K562 (cell line): ENCODE results near the gene ERMARD. TPM values are rescaled to one million over a fixed set of nuclear protein-coding genes. Genes with fewer than 3 reads are reported as not detected.

Experiments
- ATAC-seq: fragments of 200-7000 bp; cut with Tn5 transposase; 3 replicates; pipeline ENCODE4 v1.9.1; 2020; ENCODE audit warnings: moderate library complexity
- BruUV-seq: library from RNA; stranded (reverse); fragments of 400-500 nt; replicated peaks from 2 replicates; lab custom pipeline; 2021; lab: Mats Ljungman, UMichigan
- CTCF ChIA-PET: fragments of 300-600 bp; formaldehyde crosslinking; extraction: SDS; loops from one replicate; lab custom pipeline; 2021; ENCODE audit warnings: low intra/inter-chr PET ratio; lab: Yijun Ruan, JAX
- POLR2A ChIA-PET: fragments of 300-600, 350-650 bp; sonication (Branson Sonifier 250); formaldehyde crosslinking; extraction: SDS; loops from one replicate; lab custom pipeline; 2021; ENCODE audit warnings: antibody characterized with exemption, inconsistent platforms; lab: Yijun Ruan, JAX
- DNase-seq, 4 experiments: peaks; one replicate each; pipeline versions ENCODE4 v3.0.0 to v3.0.0-alpha.2; 2011 to 2018; ENCODE audit warnings: low spot score in 3 of 4, mixed read lengths in 3 of 4; ENCODE audit errors: extremely low read depth in 1 of 4
- FAIRE-seq: peaks from 2 replicates; lab custom pipeline; 2011; peaks lifted over from hg19 to GRCh38; lab: Jason Lieb, UNC
- H2AFZ ChIP-seq: 2 replicates; pipeline ENCODE4 v1.6.0; 2011; ENCODE audit warnings: low read depth, low read length, control low read depth, inconsistent platforms
- H3K27ac ChIP-seq: fragments of 200-600 bp; 3 replicates; pipeline ENCODE4 v1.8.0; 2011; ENCODE audit warnings: low read depth, mild to moderate bottlenecking, control low read depth, inconsistent platforms, low read length, moderate library complexity, mixed read lengths; ENCODE audit errors: extremely low read depth
- H3K27me3 ChIP-seq, 2 experiments: fragments of 300-600 bp in 1 of 2; 2 replicates in 1 of 2; 3 replicates in 1 of 2; pipeline versions ENCODE4 v1.6.0 to v1.8.0; 2011; ENCODE audit warnings: inconsistent platforms in 2 of 2, low read length in 2 of 2, mild to moderate bottlenecking in 1 of 2, mixed read lengths in 1 of 2, moderate library complexity in 1 of 2; ENCODE audit not compliant: control insufficient read depth in 2 of 2, insufficient read depth in 2 of 2
- H3K36me3 ChIP-seq: fragments of 300-600 bp; 3 replicates; pipeline ENCODE4 v1.8.0; 2011; ENCODE audit warnings: mild to moderate bottlenecking, low read length, inconsistent platforms; ENCODE audit not compliant: control insufficient read depth, insufficient read depth
- H3K4me1 ChIP-seq, 2 experiments: fragments of 200-600 bp in 1 of 2; replicated peaks in 1 of 2; 2 replicates in 1 of 2; 3 replicates in 1 of 2; pipeline versions ENCODE4 v1.5.1 to v1.8.0; 2011; ENCODE audit warnings: inconsistent platforms in 2 of 2, low read length in 2 of 2, mild to moderate bottlenecking in 1 of 2, mixed read lengths in 1 of 2, moderate library complexity in 1 of 2; ENCODE audit not compliant: control insufficient read depth in 2 of 2, insufficient read depth in 2 of 2
- H3K4me2 ChIP-seq: 2 replicates; pipeline ENCODE4 v1.6.1; 2011; ENCODE audit warnings: low read length, control low read depth, inconsistent platforms, mixed read lengths; ENCODE audit not compliant: insufficient read depth
- H3K4me3 ChIP-seq: fragments of 200-600 bp; sonication (generic), shearing (Covaris generic); 2 replicates; pipeline ENCODE4 v1.5.1; 2016; ENCODE audit warnings: control low read depth, inconsistent platforms
- H3K79me2 ChIP-seq: fragments of 200-600 bp; 3 replicates; pipeline ENCODE4 v1.8.0; 2011; ENCODE audit warnings: low read length, inconsistent platforms; ENCODE audit not compliant: control insufficient read depth, insufficient read depth
- H3K9ac ChIP-seq, 2 experiments: 2 replicates each; pipeline versions ENCODE4 v1.6.0 to v1.6.1; 2011; ENCODE audit warnings: low read depth in 2 of 2, low read length in 2 of 2, control low read depth in 1 of 2, inconsistent platforms in 1 of 2, mild to moderate bottlenecking in 1 of 2, mixed read lengths in 1 of 2; ENCODE audit not compliant: insufficient read depth in 1 of 2
- H3K9me1 ChIP-seq: one replicate; pipeline ENCODE4 v1.6.0; 2011; ENCODE audit warnings: inconsistent platforms, mild to moderate bottlenecking, low read length, moderate library complexity; ENCODE audit not compliant: control insufficient read depth, insufficient read depth
- H3K9me3 ChIP-seq: replicated peaks from 2 replicates; pipeline ENCODE4 v1.5.1; 2011; ENCODE audit warnings: low read depth, low read length, inconsistent platforms; ENCODE audit not compliant: control insufficient read depth, insufficient read depth
- H4K20me1 ChIP-seq: replicated peaks from 2 replicates; pipeline ENCODE4 v1.6.1; 2011; ENCODE audit warnings: low read length, inconsistent platforms, mixed read lengths; ENCODE audit not compliant: control insufficient read depth, insufficient read depth
- CTBP1 ChIP-seq: fragments of 450-650 bp; IDR thresholded peaks from 2 replicates; pipeline ENCODE4 v1.6.1; 2016; ENCODE audit warnings: borderline replicate concordance
- MTF1 ChIP-seq: fragments of 250-450 bp; sonication (Bioruptor Pico); IDR thresholded peaks from 2 replicates; pipeline ENCODE4 v1.9.0; 2021; ENCODE audit warnings: moderate library complexity, mild to moderate bottlenecking, inconsistent platforms, borderline replicate concordance
- POLR2A ChIP-seq: fragments of 450-650 bp; conservative IDR thresholded peaks from 2 replicates; pipeline ENCODE4 v1.6.1; 2016
- STAT6 ChIP-seq: sonication (generic); formaldehyde crosslinking; IDR thresholded peaks from 2 replicates; pipeline ENCODE4 v1.8.1; 2023; ENCODE audit warnings: mild to moderate bottlenecking, missing genetic modification reagents
- TRIM25 ChIP-seq: fragments of 450-650 bp; IDR thresholded peaks from 2 replicates; pipeline ENCODE4 v1.7.0; 2016; ENCODE audit warnings: borderline replicate concordance
- TSC22D4 ChIP-seq: fragments of 450-650 bp; IDR thresholded peaks from 2 replicates; pipeline ENCODE4 v1.6.1; 2016; ENCODE audit warnings: missing genetic modification characterization, missing biosample characterization, control low read depth
- VEZF1 ChIP-seq: fragments of 200-800 bp; sonication (Bioruptor generic); IDR thresholded peaks from 2 replicates; pipeline ENCODE4 v1.6.1; 2017; ENCODE audit warnings: missing genetic modification characterization, missing compliant biosample characterization
- ZBTB26 ChIP-seq: fragments of 450-650 bp; formaldehyde crosslinking; IDR thresholded peaks from 2 replicates; pipeline ENCODE4 v1.4.0; 2022; ENCODE audit warnings: missing genetic modification characterization
- ZNF511 ChIP-seq: sonication (generic); formaldehyde crosslinking; IDR thresholded peaks from 2 replicates; pipeline ENCODE4 v1.8.0; 2022; ENCODE audit warnings: mild to moderate bottlenecking, missing genetic modification reagents
- ZNF512 ChIP-seq: IDR thresholded peaks from 2 replicates; pipeline ENCODE4 v1.6.1; 2016; ENCODE audit warnings: missing genetic modification characterization, missing compliant biosample characterization
- ZNF583 ChIP-seq: fragments of 250-450 bp; sonication (Bioruptor Pico); IDR thresholded peaks from 2 replicates; pipeline ENCODE4 v1.4.0; 2020
- WGBS: fragments of 100-300 bp; shearing (Covaris generic); methylation state at CpG from one replicate; pipeline ENCODE4 v1.1.6; 2016; ENCODE audit warnings: low coverage, mixed read lengths; ENCODE audit not compliant: insufficient coverage; ENCODE audit errors: missing lambda C conversion rate; 5-methylcytosine and 5-hydroxymethylcytosine counted together
- in situ Hi-C: fragments of 300-500 bp; cut with MboI; formaldehyde crosslinking; loops from 4 replicates; pipeline ENCODE4 v1.15.0; 2018; ENCODE audit warnings: inconsistent platforms, mixed read lengths
- intact Hi-C: fragments of 100-400 bp; cut with micrococcal nuclease; formaldehyde crosslinking; loops from 2 replicates; pipeline ENCODE4 v1.14.2; 2022
- polyA plus RNA-seq, 8 experiments: library from polyadenylated mRNA; depleted of rRNA in 4 of 8; stranded (reverse) in 5 of 8; unstranded in 3 of 8; fragments of >200 nt; fragmentation: Nextera tagmentation in 2 of 8; fragmentation: Illumina TruSeq in 1 of 8; extraction: Ambion mirVana in 2 of 8; extraction: Trizol in 1 of 8; gene quantifications; 2 replicates each; pipeline versions ENCODE4 v1.2.1 to v1.2.3, GENCODE V29; 2011 to 2014; ENCODE audit warnings: inconsistent platforms in 1 of 8, missing spikeins in 1 of 8
- total RNA-seq, 7 experiments: library from RNA; depleted of rRNA in 6 of 7; stranded (reverse); fragments of >200 nt in 6 of 7; fragmentation: Illumina TruSeq in 2 of 7; extraction: Trizol in 2 of 7; gene quantifications; 2 replicates each; pipeline versions ENCODE4 v1.2.1 to v1.2.3, GENCODE V29; 2011 to 2021; ENCODE audit warnings: low replicate concordance in 1 of 7

ERMARD gene
- total and polyA plus RNA-seq, 9 of the 15 experiments (the other 6 are each of a cell fraction or from before 2014, with no cell fraction given) = 14.5 to 68.6 (median 27.7) TPM

GRCh38 chr6:169746556-169746955, 4.9 kb upstream of the ERMARD start:
- H3K9me1 ChIP-seq = no peaks in the 10 kb centered on the region
- no peaks in the 10 kb centered on the region for H4K20me1 ChIP-seq
- ChIA-PET POLR2A (interaction anchor here (1.0 kb wide), 1 partner anchor 14 kb away, joined by 3 read pairs; no protein-coding TSS in a partner anchor), CTCF (no interaction called here)
- H3K79me2 ChIP-seq = peaks cover 23% of the 10 kb centered on the region
- no peak overlapping the region for H3K4me3 ChIP-seq
- H3K27me3 ChIP-seq = no peaks in the 10 kb centered on the region
- peaks cover 3% of the 10 kb centered on the region; the same call in 1 of the 2 replicates for H3K9me3 ChIP-seq
- H3K4me2 ChIP-seq = no peak overlapping the region
- peaks cover 11% of the 10 kb centered on the region; the same call in 2 of the 3 replicates for H3K36me3 ChIP-seq
- no peak for ATAC-seq
- no TSS peak for BruUV-seq
- FAIRE-seq = no peak
- intact Hi-C loops (no loop called here), in situ Hi-C loops (no loop called here)
- peaks cover 3 to 5% of the 10 kb centered on the region in 2 experiments; a peak in 3 of 5 replicates for H3K4me1 ChIP-seq
- H2AFZ ChIP-seq = no peak overlapping the region
- H3K9ac ChIP-seq = no peak overlapping the region
- no peak for DNase-seq
- H3K27ac ChIP-seq = no peak overlapping the region
- TF ChIP-seq CTBP1 (no peak), VEZF1 (no peak), ZNF583 (CRISPR knock-in tag) (no peak), MTF1 (CRISPR knock-in tag) (no peak), TSC22D4 (no peak), POLR2A (no peak), ZNF512 (tag) (no peak), TRIM25 (no peak), STAT6 (no peak), ZNF511 (CRISPR knock-in tag) (no peak), ZBTB26 (CRISPR knock-in tag) (no peak)
- TF ChIP-seq, all 486 proteins: peak for 0
- WGBS = 35% methylated on average over 1 of the region's 1 CpG
